BLaER1 (cell line): ENCODE data around the gene SLC66A2.

Experiments used
- H3K27ac ChIP-seq: shearing (Covaris generic); formaldehyde crosslinking; 2 replicates; pipeline ENCODE4 v1.8.1; 2022
- H3K27me3 ChIP-seq: shearing (Covaris generic); formaldehyde crosslinking; 2 replicates; pipeline ENCODE4 v1.8.1; 2022
- H3K36me3 ChIP-seq: shearing (Covaris generic); formaldehyde crosslinking; 2 replicates; pipeline ENCODE4 v1.8.1; 2022
- H3K4me1 ChIP-seq: shearing (Covaris generic); formaldehyde crosslinking; 2 replicates; pipeline ENCODE4 v1.8.1; 2022
- H3K4me2 ChIP-seq: shearing (Covaris generic); formaldehyde crosslinking; 2 replicates; pipeline ENCODE4 v1.8.1; 2022
- H3K4me3 ChIP-seq: shearing (Covaris generic); formaldehyde crosslinking; 2 replicates; pipeline ENCODE4 v1.8.1; 2022
- H3K9ac ChIP-seq: shearing (Covaris generic); formaldehyde crosslinking; 2 replicates; pipeline ENCODE4 v1.8.1; 2022
- H3K9me3 ChIP-seq: shearing (Covaris generic); formaldehyde crosslinking; 2 replicates; pipeline ENCODE4 v1.8.1; 2022
- H4K20me1 ChIP-seq: shearing (Covaris generic); formaldehyde crosslinking; 2 replicates; pipeline ENCODE4 v1.8.1; 2022
- Cebpa-rat ChIP-seq: shearing (Covaris generic); IDR thresholded peaks from 2 replicates; pipeline ENCODE4 v1.8.1; 2022

SLC66A2 gene

DNA sequence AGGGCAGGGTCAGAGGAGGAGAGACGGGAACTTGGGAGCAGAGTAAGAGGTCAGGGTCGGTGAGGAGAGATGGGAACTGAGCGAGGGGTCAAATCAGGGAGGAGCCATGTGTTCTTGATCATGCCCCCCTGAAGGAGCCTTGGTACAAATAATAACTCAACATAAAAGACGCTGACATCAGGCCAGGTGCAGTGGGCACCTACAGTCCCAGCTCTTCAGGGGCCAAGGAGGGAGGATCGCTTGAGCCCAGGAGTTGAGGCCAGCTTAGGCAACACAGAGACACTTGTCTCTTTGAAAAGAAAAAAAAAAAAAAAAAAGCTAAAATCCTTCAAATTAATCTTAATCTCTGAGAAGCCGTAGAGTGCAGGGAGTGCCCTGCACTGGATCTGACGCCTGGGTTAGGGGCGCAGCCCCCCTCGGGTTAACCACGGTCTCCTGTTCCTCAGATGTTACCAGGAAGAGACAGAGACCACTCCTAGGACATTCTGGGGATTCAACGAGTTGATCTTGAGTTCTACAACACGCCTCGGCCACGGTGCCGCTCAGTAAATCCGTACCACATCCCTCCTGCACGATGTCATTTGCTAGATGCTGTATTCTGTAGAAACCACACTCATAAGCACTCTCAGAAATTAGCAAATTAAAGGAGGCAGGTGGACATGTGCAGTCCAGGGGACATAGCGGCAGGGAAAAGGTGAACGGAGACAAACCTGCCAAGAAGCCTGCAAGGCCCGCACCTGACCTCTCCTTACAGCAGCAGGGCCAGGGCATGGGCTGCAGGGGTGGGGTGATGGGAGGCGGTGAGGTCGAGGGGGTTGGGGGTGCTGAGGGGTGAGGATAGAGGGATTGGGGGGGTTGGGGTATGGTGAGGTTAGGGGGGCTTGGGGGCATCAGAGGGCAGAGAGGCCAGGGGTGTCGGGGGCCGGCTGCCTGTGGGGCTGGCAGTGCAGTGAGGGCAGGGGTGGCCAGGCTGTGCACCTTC, 29.2 kb downstream of the SLC66A2 start:
- H3K4me1 ChIP-seq, result no peaks in the 10 kb centered on the region
- peaks cover 32% of the 10 kb centered on the region for H3K9me3 ChIP-seq
- no peak overlapping the region for H3K4me2 ChIP-seq
- H3K27me3 ChIP-seq, result no peaks in the 10 kb centered on the region; the same call in 1 of the 2 replicates
- no peak for TF ChIP-seq Cebpa-rat
- H3K36me3 ChIP-seq, result peaks cover 73% of the 10 kb centered on the region
- H3K4me3 ChIP-seq, result no peak overlapping the region
- H4K20me1 ChIP-seq, result peaks cover 72% of the 10 kb centered on the region
- H3K9ac ChIP-seq, result no peak overlapping the region
- no peak overlapping the region for H3K27ac ChIP-seq

GRCh38 chr18:79919089-79919488, 32.4 kb downstream of the SLC66A2 start:
- Histone ChIP-seq H3K36me3 (peaks cover 71% of the 10 kb centered on the region), H3K9ac (no peak overlapping the region), H3K4me3 (no peak overlapping the region), H4K20me1 (peaks cover 72% of the 10 kb centered on the region), H3K27ac (no peak overlapping the region), H3K4me1 (peaks cover 15% of the 10 kb centered on the region), H3K9me3 (peaks cover 49% of the 10 kb centered on the region), H3K4me2 (no peak overlapping the region), H3K27me3 (no peaks in the 10 kb centered on the region; the same call in 1 of the 2 replicates)
- TF ChIP-seq Cebpa-rat, result no peak

GRCh38 chr18:79918615-79919011, 32.8 kb downstream of the SLC66A2 start:
- Histone ChIP-seq H3K4me1 (peaks cover 19% of the 10 kb centered on the region), H3K27ac (no peak overlapping the region), H3K27me3 (no peaks in the 10 kb centered on the region), H3K4me3 (no peak overlapping the region), H4K20me1 (peaks cover 72% of the 10 kb centered on the region), H3K4me2 (no peak overlapping the region), H3K9ac (no peak overlapping the region), H3K36me3 (peaks cover 68% of the 10 kb centered on the region), H3K9me3 (peaks cover 45% of the 10 kb centered on the region)
- TF ChIP-seq Cebpa-rat, result no peak

DNA sequence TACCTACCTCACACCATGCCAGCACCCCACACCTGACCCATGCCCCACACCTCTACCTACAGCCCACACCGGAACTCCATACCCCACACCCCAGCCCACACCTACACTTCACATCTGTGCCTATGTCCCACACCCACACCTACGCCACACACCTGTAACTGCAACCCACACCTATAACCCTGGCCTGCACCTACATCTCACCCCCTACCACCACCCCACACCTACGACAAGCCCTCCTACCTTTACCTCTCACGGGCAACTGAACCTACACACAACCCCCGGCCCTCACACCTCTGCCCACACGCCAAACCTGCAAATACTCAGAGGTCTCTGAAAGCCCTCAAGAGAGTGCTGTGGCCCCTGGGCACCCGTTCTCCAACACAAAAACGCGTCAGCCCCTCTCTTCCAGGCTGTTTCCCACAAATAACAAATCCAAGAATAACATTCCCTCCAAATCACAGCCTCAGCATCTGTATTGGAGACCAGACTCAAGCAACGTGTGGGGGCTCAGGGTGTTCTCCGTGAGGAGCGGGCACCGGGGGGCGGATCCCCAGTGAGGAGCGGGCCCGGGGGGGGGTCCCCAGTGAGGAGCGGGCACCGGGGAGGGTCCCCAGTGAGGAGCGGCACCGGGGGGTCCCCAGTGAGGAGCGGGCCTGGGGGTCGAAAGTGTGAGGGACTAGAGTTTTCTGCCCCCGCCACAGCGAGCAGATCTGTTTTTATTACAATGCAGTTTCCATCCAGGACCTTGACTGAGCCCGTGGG, 33.4 kb downstream of the SLC66A2 start:
- Histone ChIP-seq H3K27me3 (no peaks in the 10 kb centered on the region), H3K27ac (no peak overlapping the region), H3K4me2 (no peak overlapping the region), H3K36me3 (peaks cover 69% of the 10 kb centered on the region), H3K4me3 (no peak overlapping the region), H3K4me1 (peaks cover 25% of the 10 kb centered on the region), H4K20me1 (peaks cover 72% of the 10 kb centered on the region), H3K9ac (no peak overlapping the region), H3K9me3 (peaks cover 45% of the 10 kb centered on the region)
- no peak for TF ChIP-seq Cebpa-rat

DNA sequence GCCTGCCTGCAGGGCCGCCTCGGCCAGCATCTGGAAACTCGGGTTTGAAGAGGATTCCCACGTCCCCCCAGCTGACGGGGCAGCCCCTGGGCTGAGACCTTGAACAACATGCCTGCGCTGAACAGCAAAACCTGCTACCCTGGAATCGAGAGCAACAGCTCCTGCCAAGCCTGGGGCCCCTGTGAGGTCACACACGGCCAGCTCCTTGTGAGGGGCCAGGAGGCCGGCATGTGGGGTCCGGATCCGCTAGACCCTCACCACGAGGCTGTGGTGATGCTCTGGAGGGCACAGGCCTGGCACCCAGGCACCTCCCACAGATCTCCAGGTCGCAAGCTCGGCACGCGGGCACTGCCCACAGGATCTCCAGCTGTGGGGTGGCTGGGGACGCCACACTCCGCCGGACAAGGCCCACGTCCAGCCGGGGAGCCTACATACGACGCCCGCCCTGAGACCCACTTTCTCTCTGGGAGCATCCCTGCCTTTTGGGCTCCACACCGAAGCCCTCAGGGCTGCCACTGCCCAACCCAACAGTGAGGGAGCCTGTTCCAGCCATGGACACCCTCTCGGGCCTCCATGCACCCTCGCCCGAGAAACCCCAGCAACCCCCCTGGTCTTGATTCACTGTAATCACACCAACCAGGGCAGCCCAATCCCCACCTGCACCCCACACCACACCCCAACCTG, 34.1 kb downstream of the SLC66A2 start:
- peaks cover 77% of the 10 kb centered on the region for H4K20me1 ChIP-seq
- H3K4me1 ChIP-seq, result peaks cover 32% of the 10 kb centered on the region
- H3K9me3 ChIP-seq, result peaks cover 45% of the 10 kb centered on the region
- no peak overlapping the region for H3K4me3 ChIP-seq
- H3K27me3 ChIP-seq, result no peaks in the 10 kb centered on the region
- H3K9ac ChIP-seq, result no peak overlapping the region
- H3K36me3 ChIP-seq, result peaks cover 73% of the 10 kb centered on the region
- TF ChIP-seq Cebpa-rat, result no peak
- no peak overlapping the region for H3K27ac ChIP-seq
- no peak overlapping the region for H3K4me2 ChIP-seq

- no peak overlapping the region for H3K27ac ChIP-seq
- H3K4me2 ChIP-seq, result no peak overlapping the region
- H3K9ac ChIP-seq, result no peak overlapping the region
- peaks cover 39% of the 10 kb centered on the region for H3K9me3 ChIP-seq
- no peaks in the 10 kb centered on the region for H3K27me3 ChIP-seq
- peaks cover 35% of the 10 kb centered on the region for H3K4me1 ChIP-seq
- peaks cover 77% of the 10 kb centered on the region for H4K20me1 ChIP-seq
- H3K4me3 ChIP-seq, result no peak overlapping the region; the same call in 1 of the 2 replicates
- TF ChIP-seq Cebpa-rat, result no peak
- peaks cover 69% of the 10 kb centered on the region for H3K36me3 ChIP-seq
These were observed 34.8 kb downstream of the SLC66A2 start for GRCh38 chr18:79916546-79917168.

- Histone ChIP-seq H3K4me3 (no peak overlapping the region; the same call in 1 of the 2 replicates), H3K9ac (no peak overlapping the region), H4K20me1 (peaks cover 82% of the 10 kb centered on the region), H3K27ac (no peak overlapping the region), H3K9me3 (peaks cover 39% of the 10 kb centered on the region), H3K4me1 (peaks cover 35% of the 10 kb centered on the region), H3K27me3 (no peaks in the 10 kb centered on the region), H3K4me2 (no peak overlapping the region), H3K36me3 (peaks cover 74% of the 10 kb centered on the region)
- no peak for TF ChIP-seq Cebpa-rat
These were observed 35.3 kb downstream of the SLC66A2 start for GRCh38 chr18:79916128-79916494.

DNA sequence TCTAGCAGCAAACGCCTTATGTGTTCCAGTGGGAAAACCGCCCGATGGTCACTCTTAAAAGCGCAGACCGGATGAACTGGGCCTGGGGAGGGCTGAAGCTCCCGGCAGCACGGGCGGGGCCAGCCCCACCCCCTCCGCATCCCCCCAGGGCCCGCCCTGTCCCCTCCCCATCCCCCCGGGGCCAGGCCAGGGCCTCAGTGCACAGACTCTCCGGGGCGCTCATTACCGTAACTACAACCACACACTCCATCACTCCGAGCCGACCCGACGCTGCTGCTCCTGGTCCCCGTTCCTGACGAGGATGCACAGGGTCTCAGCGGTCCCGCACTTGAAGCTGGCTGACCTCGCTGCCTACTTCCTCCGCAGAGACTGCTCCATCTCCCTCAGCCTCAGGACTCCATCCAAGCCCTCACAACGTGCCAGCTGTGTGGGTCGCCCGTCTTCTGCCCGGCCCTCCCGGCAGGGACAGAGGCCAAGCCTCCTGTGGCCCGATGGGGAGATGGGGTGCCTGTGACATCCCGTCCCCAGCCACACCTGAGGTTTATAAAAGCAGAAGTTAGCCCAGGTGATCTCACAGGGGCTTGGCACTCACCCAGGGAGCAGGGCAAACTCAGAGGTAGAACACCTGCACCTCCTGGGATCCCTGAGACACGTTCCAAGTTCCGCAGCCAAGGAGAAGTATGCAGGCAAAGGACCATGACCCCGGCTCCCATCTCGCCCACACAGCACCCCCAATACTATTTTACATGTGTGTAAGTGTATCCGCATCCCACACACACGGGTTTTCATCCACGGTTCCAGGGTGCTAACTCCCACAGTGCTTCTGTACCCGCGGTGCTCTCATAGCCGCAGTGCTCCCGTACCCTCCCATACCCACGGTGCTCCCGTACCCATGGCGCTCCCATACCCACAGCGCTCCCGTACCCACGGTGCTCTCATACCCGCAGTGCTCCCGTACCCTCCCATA, 36.0 kb downstream of the SLC66A2 start:
- peaks cover 35% of the 10 kb centered on the region for H3K4me1 ChIP-seq
- peak overlapping the region; percentile 76; the same call in 1 of the 2 replicates for H3K4me2 ChIP-seq
- peaks cover 80% of the 10 kb centered on the region for H3K36me3 ChIP-seq
- H4K20me1 ChIP-seq, result peaks cover 89% of the 10 kb centered on the region
- TF ChIP-seq Cebpa-rat, result no peak
- peaks cover 39% of the 10 kb centered on the region for H3K9me3 ChIP-seq
- no peak overlapping the region for H3K27ac ChIP-seq
- H3K9ac ChIP-seq, result no peak overlapping the region
- H3K4me3 ChIP-seq, result no peak overlapping the region
- no peaks in the 10 kb centered on the region for H3K27me3 ChIP-seq
